HEK293T (cell line): ENCODE data around the gene FGFR2.

Experiments
- BHLHE40 ChIP-seq: fragments of 450-650 bp; IDR thresholded peaks from 2 replicates; pipeline ENCODE4 v1.6.1; 2016; ENCODE audit warnings: mild to moderate bottlenecking, moderate library complexity, borderline replicate concordance
- CTBP1 ChIP-seq: fragments of 450-650 bp; IDR thresholded peaks from 2 replicates; pipeline ENCODE4 v1.6.1; 2016; ENCODE audit warnings: borderline replicate concordance
- ELF4 ChIP-seq: fragments of 450-650 bp; IDR thresholded peaks from 2 replicates; pipeline ENCODE4 v1.6.1; 2017; ENCODE audit warnings: antibody characterized with exemption
- FOXA1 ChIP-seq: fragments of 450-650 bp; IDR thresholded peaks from 2 replicates; pipeline ENCODE4 v1.6.1; 2016; ENCODE audit warnings: mild to moderate bottlenecking
- FOXK2 ChIP-seq: fragments of 450-650 bp; IDR thresholded peaks from 2 replicates; pipeline ENCODE4 v1.6.1; 2016; ENCODE audit warnings: mild to moderate bottlenecking
- FOXM1 ChIP-seq: fragments of 450-650 bp; IDR thresholded peaks from 2 replicates; pipeline ENCODE4 v1.6.1; 2017; ENCODE audit warnings: mild to moderate bottlenecking, borderline replicate concordance
- LEF1 ChIP-seq: fragments of 450-650 bp; IDR thresholded peaks from 2 replicates; pipeline ENCODE4 v1.6.1; 2017; ENCODE audit warnings: mild to moderate bottlenecking, borderline replicate concordance
- NFRKB ChIP-seq: fragments of 450-650 bp; IDR thresholded peaks from 2 replicates; pipeline ENCODE4 v1.6.1; 2016; ENCODE audit warnings: mild to moderate bottlenecking, moderate library complexity
- SP1 ChIP-seq: fragments of 450-650 bp; IDR thresholded peaks from 2 replicates; pipeline ENCODE4 v1.6.1; 2017
- SUZ12 ChIP-seq: fragments of 450-650 bp; IDR thresholded peaks from 2 replicates; pipeline ENCODE4 v1.6.1; 2016; ENCODE audit warnings: mild to moderate bottlenecking
- TARDBP ChIP-seq: fragments of 450-650 bp; IDR thresholded peaks from 2 replicates; pipeline ENCODE4 v1.6.1; 2016
- ZNF384 ChIP-seq: fragments of 450-650 bp; IDR thresholded peaks from 2 replicates; pipeline ENCODE4 v1.6.1; 2016
- TF ChIP-seq, protein P1 (sequence below): fragments of 450-650 bp; IDR thresholded peaks from 2 replicates; pipeline ENCODE4 v1.6.1; 2016

GRCh38 chr10:121594076-121594475 lies 4.2 kb downstream of the FGFR2 start:
- TF ChIP-seq, protein P1, sequence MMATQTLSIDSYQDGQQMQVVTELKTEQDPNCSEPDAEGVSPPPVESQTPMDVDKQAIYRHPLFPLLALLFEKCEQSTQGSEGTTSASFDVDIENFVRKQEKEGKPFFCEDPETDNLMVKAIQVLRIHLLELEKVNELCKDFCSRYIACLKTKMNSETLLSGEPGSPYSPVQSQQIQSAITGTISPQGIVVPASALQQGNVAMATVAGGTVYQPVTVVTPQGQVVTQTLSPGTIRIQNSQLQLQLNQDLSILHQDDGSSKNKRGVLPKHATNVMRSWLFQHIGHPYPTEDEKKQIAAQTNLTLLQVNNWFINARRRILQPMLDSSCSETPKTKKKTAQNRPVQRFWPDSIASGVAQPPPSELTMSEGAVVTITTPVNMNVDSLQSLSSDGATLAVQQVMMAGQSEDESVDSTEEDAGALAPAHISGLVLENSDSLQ: no peak
- TF ChIP-seq FOXA1: no peak
- TF ChIP-seq CTBP1: no peak
- TF ChIP-seq FOXK2: no peak
- no peak for TF ChIP-seq BHLHE40
- TF ChIP-seq NFRKB: no peak
- TF ChIP-seq FOXM1: no peak
- TF ChIP-seq LEF1: no peak
- TF ChIP-seq SP1: no peak
- no peak for TF ChIP-seq TARDBP
- TF ChIP-seq ZNF384: no peak
- no peak for TF ChIP-seq SUZ12
- no peak for TF ChIP-seq ELF4
